ENCODE results near the gene LRRFIP1. TPM values are rescaled to one million over a fixed set of nuclear protein-coding genes. Genes with fewer than 3 reads are reported as not detected.

Gene LRRFIP1
- total RNA-seq, 1 donor from 2014 or later: 37.1 TPM

GRCh38 chr2:237744270-237744612 is 116.9 kb downstream of the LRRFIP1 start:
- Mint-ChIP-seq H3K27ac (ENCODE audit: unreplicated experiment) (no peak overlapping the region), H3K27me3 (ENCODE audit: low read depth) (no peaks in the 10 kb centered on the region), H3K4me3 (no peak overlapping the region), H3K4me1 (peaks cover 12% of the 10 kb centered on the region), H3K9me3 (no peaks in the 10 kb centered on the region), H3K36me3 (ENCODE audit: low read depth) (peaks cover 3% of the 10 kb centered on the region)
- no peak for DNase-seq (ENCODE audit: low read depth, low spot score)
- no peak for TF ChIP-seq CTCF (conservative IDR thresholded peaks at IDR 0.05)

- Mint-ChIP-seq H3K4me1 (peaks cover 9% of the 10 kb centered on the region), H3K36me3 (ENCODE audit: low read depth) (peaks cover 7% of the 10 kb centered on the region), H3K4me3 (no peak overlapping the region), H3K9me3 (no peaks in the 10 kb centered on the region), H3K27me3 (ENCODE audit: low read depth) (no peaks in the 10 kb centered on the region), H3K27ac (ENCODE audit: unreplicated experiment) (no peak overlapping the region)
- DNase-seq (ENCODE audit: low read depth, low spot score): peak; percentile 93
- TF ChIP-seq CTCF (conservative IDR thresholded peaks at IDR 0.05): peak; percentile 98
Measured at GRCh38 chr2:237744613-237745249, 117.3 kb downstream of the LRRFIP1 start.

GRCh38 chr2:237745250-237745613 is 117.8 kb downstream of the LRRFIP1 start:
- Mint-ChIP-seq H3K9me3 (no peaks in the 10 kb centered on the region), H3K27ac (ENCODE audit: unreplicated experiment) (no peak overlapping the region), H3K36me3 (ENCODE audit: low read depth) (peaks cover 9% of the 10 kb centered on the region), H3K27me3 (ENCODE audit: low read depth) (no peaks in the 10 kb centered on the region), H3K4me1 (peaks cover 9% of the 10 kb centered on the region), H3K4me3 (no peak overlapping the region)
- no peak for DNase-seq (ENCODE audit: low read depth, low spot score)
- no peak for TF ChIP-seq CTCF (conservative IDR thresholded peaks at IDR 0.05)

GRCh38 chr2:237746302-237747080 is 119.1 kb downstream of the LRRFIP1 start:
- peaks cover 4% of the 10 kb centered on the region for H3K4me1 Mint-ChIP-seq
- no peaks in the 10 kb centered on the region for H3K9me3 Mint-ChIP-seq
- H3K4me3 Mint-ChIP-seq: no peak overlapping the region
- TF ChIP-seq CTCF (conservative IDR thresholded peaks at IDR 0.05): no peak
- DNase-seq (ENCODE audit: low read depth, low spot score): no peak
- H3K27me3 Mint-ChIP-seq (ENCODE audit: low read depth): no peaks in the 10 kb centered on the region
- H3K27ac Mint-ChIP-seq (ENCODE audit: unreplicated experiment): no peak overlapping the region
- H3K36me3 Mint-ChIP-seq (ENCODE audit: low read depth): peaks cover 15% of the 10 kb centered on the region

- H3K27ac Mint-ChIP-seq (ENCODE audit: unreplicated experiment): no peak overlapping the region
- H3K4me3 Mint-ChIP-seq: no peak overlapping the region
- H3K27me3 Mint-ChIP-seq (ENCODE audit: low read depth): no peaks in the 10 kb centered on the region
- no peak for TF ChIP-seq CTCF (conservative IDR thresholded peaks at IDR 0.05)
- DNase-seq (ENCODE audit: low read depth, low spot score): no peak
- H3K36me3 Mint-ChIP-seq (ENCODE audit: low read depth): peaks cover 18% of the 10 kb centered on the region
- peaks cover 4% of the 10 kb centered on the region for H3K4me1 Mint-ChIP-seq
- H3K9me3 Mint-ChIP-seq: no peaks in the 10 kb centered on the region
Measured at GRCh38 chr2:237747189-237747588, 119.8 kb downstream of the LRRFIP1 start.

All from neural crest cell (in vitro differentiated cells).